Thyroid gland (tissue), 4 donors: Measurements from ENCODE around the gene STXBP5L.

Experiments
- POLR2A ChIP-seq, 2 donors: fragments of 450-650 bp; IDR thresholded peaks; one replicate each; pipeline ENCODE4 v1.6.1; 2017; ENCODE audit warnings: antibody characterized with exemption in 2 of 2, mild to moderate bottlenecking in 2 of 2, moderate library complexity in 1 of 2
- TF ChIP-seq, protein P1 (sequence below), 6 experiments: fragments of 200-600 bp in 3 of 6; fragments of 450-650 bp in 3 of 6; sonication (generic) in 3 of 6; IDR thresholded peaks; one replicate each; pipeline ENCODE4 v1.5.1; 2016 to 2019; ENCODE audit warnings: antibody characterized with exemption in 6 of 6, mild to moderate bottlenecking in 2 of 6, inconsistent platforms in 1 of 6, moderate library complexity in 1 of 6

DNA sequence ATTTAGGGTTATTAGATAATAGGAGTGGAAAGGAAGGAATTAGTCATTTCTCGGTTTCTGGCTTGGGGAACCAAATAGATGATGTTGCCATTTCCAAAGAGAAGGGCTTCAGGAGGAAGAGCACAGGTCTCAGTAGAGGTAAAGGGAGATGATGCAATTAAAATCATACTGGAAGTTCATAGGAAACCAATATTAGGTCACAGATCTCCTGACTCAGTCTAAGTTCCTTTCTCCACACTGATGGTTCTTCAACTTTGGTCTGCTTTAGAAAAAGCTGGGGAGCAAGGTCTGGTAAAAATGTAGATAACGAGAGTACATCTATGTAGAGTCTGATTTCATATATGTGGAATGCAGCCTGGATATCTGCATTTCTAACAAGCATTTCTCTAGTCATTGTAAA lies 506.9 kb downstream of the STXBP5L start:
- TF ChIP-seq, protein P1, sequence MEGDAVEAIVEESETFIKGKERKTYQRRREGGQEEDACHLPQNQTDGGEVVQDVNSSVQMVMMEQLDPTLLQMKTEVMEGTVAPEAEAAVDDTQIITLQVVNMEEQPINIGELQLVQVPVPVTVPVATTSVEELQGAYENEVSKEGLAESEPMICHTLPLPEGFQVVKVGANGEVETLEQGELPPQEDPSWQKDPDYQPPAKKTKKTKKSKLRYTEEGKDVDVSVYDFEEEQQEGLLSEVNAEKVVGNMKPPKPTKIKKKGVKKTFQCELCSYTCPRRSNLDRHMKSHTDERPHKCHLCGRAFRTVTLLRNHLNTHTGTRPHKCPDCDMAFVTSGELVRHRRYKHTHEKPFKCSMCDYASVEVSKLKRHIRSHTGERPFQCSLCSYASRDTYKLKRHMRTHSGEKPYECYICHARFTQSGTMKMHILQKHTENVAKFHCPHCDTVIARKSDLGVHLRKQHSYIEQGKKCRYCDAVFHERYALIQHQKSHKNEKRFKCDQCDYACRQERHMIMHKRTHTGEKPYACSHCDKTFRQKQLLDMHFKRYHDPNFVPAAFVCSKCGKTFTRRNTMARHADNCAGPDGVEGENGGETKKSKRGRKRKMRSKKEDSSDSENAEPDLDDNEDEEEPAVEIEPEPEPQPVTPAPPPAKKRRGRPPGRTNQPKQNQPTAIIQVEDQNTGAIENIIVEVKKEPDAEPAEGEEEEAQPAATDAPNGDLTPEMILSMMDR (IDR thresholded peaks at IDR 0.05) = no peak
- no peak for TF ChIP-seq POLR2A (IDR thresholded peaks at IDR 0.05)
